Measurements from ENCODE around the gene PCSK6.

GRCh38 chr15:101277943-101278564 lies 211.5 kb downstream of the PCSK6 start:
- TF ChIP-seq CTCF (IDR thresholded peaks at IDR 0.05) = no peak
- TF ChIP-seq POLR2A (IDR thresholded peaks at IDR 0.05) = no peak

Measured in Peyer's patch (tissue), 4 donors.